PC-9 (cell line): Measurements from ENCODE around the gene USP7. TPM values are rescaled to one million over a fixed set of nuclear protein-coding genes. Genes with fewer than 3 reads are reported as not detected.

ENCODE experiments used
- BruUV-seq: library from RNA; stranded (reverse); fragments of 400-500 nt; replicated peaks from 2 replicates; lab custom pipeline; 2021; lab: Mats Ljungman, UMichigan
- CTCF ChIA-PET: fragments of 300-600 bp; sonication (Branson Sonifier 250); formaldehyde crosslinking; loops from one replicate; lab custom pipeline; 2022; ENCODE audit warnings: antibody characterized with exemption; lab: Charles Lee
- POLR2A ChIA-PET: fragments of 300-600 bp; sonication (Branson Sonifier 250); formaldehyde crosslinking; loops from one replicate; lab custom pipeline; 2022; ENCODE audit warnings: antibody characterized with exemption; ENCODE audit not compliant: unreplicated experiment; lab: Charles Lee
- DNase-seq, 2 experiments: peaks; one replicate each; pipeline versions ENCODE4 v3.0.0 to v3.0.0-alpha.2; 2015 to 2022; ENCODE audit warnings: mixed read lengths in 1 of 2
- H2AFZ ChIP-seq: fragments of 200-600 bp; sonication (generic); 2 replicates; pipeline ENCODE4 v1.8.1; 2017; ENCODE audit warnings: antibody characterized with exemption
- H3F3A ChIP-seq: fragments of 200-600 bp; sonication (generic); 2 replicates; pipeline ENCODE4 v1.8.1; 2017; ENCODE audit warnings: antibody characterized with exemption, mild to moderate bottlenecking, low read depth; ENCODE audit not compliant: insufficient read depth
- H3K27ac ChIP-seq: fragments of 200-600 bp; sonication (generic); 2 replicates; pipeline ENCODE4 v1.6.1; 2016; ENCODE audit warnings: mixed run types
- H3K27me3 ChIP-seq: fragments of 200-600 bp; sonication (generic); 2 replicates; pipeline ENCODE4 v1.6.1; 2016; ENCODE audit warnings: low read depth, mixed run types; ENCODE audit not compliant: insufficient read depth
- H3K36me3 ChIP-seq: fragments of 200-600 bp; sonication (generic); 2 replicates; pipeline ENCODE4 v1.6.1; 2016; ENCODE audit warnings: low read depth, mixed run types
- H3K4me1 ChIP-seq: fragments of 200-600 bp; sonication (generic); replicated peaks from 2 replicates; pipeline ENCODE4 v1.6.1; 2016; ENCODE audit warnings: mixed run types; ENCODE audit not compliant: insufficient read depth
- H3K4me2 ChIP-seq: fragments of 200-600 bp; sonication (generic); 2 replicates; pipeline ENCODE4 v1.6.1; 2017; ENCODE audit warnings: mixed run types
- H3K4me3 ChIP-seq: fragments of 200-600 bp; sonication (generic); 2 replicates; pipeline ENCODE4 v1.6.1; 2016; ENCODE audit warnings: mixed run types
- H3K79me2 ChIP-seq: fragments of 200-600 bp; sonication (generic); 2 replicates; pipeline ENCODE4 v1.6.1; 2017; ENCODE audit warnings: low read depth, mixed run types
- H3K9me2 ChIP-seq: fragments of 200-600 bp; sonication (generic); 2 replicates; pipeline ENCODE4 v1.8.1; 2017; ENCODE audit warnings: mild to moderate bottlenecking; ENCODE audit not compliant: insufficient read depth
- H3K9me3 ChIP-seq: fragments of 200-600 bp; sonication (generic); 2 replicates; pipeline ENCODE4 v1.8.1; 2016; ENCODE audit warnings: low read depth; ENCODE audit not compliant: insufficient read depth
- H4K20me1 ChIP-seq: fragments of 200-600 bp; sonication (generic); 2 replicates; pipeline ENCODE4 v1.8.1; 2017; ENCODE audit not compliant: insufficient read depth
- CTCF ChIP-seq: fragments of 200-600 bp; sonication (generic); conservative IDR thresholded peaks from 2 replicates; pipeline ENCODE4 v1.6.1; 2017; ENCODE audit warnings: mixed run types, antibody characterized with exemption, mild to moderate bottlenecking, moderate library complexity
- EZH2 ChIP-seq: fragments of 200-600 bp; sonication (generic); IDR thresholded peaks from 2 replicates; pipeline ENCODE4 v1.8.0; 2017; ENCODE audit warnings: antibody characterized with exemption, low read depth
- intact Hi-C: fragments of 100-400 bp; cut with micrococcal nuclease; formaldehyde crosslinking; loops from one replicate; pipeline ENCODE4 v1.10.0; 2022; ENCODE audit not compliant: unreplicated experiment
- total RNA-seq: library from RNA; stranded (reverse); gene quantifications from 2 replicates; pipeline ENCODE4 v1.2.3, GENCODE V29; 2021

Gene USP7
- total RNA-seq, 1 experiment from 2014 or later, result 167 TPM

DNA sequence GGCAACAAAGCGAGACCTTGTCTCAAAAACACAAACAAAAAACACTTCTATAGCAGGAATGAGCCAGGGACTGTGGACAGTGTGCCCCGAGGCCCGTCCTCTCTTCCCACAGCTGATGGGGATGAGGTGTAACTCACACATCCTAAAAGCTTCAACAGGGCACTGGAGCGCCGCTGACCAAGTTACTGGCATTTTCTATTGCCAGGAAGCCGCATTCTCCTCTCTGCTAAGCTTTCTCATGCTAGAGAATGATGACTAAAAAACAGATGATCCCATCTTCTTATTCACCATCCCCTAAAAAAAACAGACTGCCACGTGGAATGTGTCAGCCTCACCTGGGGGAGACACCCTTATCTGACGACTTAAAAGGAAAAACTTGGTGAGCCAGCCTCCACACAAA, 111.2 kb downstream of the USP7 start:
- Histone ChIP-seq H3F3A (peaks cover 33% of the 10 kb centered on the region), H3K4me3 (no peak overlapping the region), H2AFZ (no peak overlapping the region), H3K4me1 (no peaks in the 10 kb centered on the region), H3K79me2 (no peaks in the 10 kb centered on the region), H4K20me1 (peaks cover 30% of the 10 kb centered on the region), H3K9me3 (no peaks in the 10 kb centered on the region), H3K9me2 (no peaks in the 10 kb centered on the region), H3K27me3 (no peaks in the 10 kb centered on the region), H3K27ac (no peak overlapping the region), H3K36me3 (peaks cover 14% of the 10 kb centered on the region; the same call in 1 of the 2 replicates), H3K4me2 (no peak overlapping the region)
- POLR2A ChIA-PET, result no interaction called here
- intact Hi-C loops, result no loop called here
- CTCF ChIA-PET, result no interaction called here
- BruUV-seq, result no TSS peak
- TF ChIP-seq EZH2 (no peak), CTCF (no peak)
- DNase-seq, result no peak

DNA sequence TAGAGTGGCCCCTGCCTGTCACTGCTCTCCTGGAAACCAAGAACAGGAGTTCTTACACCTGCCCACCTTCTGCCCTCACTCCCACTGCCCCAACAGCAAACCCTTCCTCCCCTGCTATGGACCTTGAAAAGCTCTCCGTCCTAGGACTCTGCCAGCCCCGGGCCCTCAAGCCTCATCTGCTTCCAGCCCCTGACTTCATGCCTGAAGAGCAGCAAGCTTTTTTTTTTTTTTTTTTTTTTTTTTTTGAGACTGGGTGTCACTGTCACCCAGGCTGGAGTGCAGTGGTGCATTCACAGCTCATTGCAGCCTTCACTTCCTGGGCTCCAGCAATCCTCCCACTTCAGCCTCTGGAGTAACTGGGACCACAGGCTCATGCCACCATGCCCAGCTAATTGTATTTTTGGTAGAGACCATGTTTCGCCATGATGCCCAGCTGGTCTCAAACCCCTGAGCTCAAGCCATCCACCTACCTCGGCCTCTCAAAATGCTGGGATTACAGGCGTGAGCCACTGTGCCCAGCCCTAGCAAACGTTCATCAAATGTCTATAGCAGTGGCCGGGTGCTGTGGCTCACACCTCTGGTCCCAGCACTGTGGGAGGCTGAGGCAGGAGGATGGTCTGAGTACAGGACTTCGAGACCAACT, 111.8 kb downstream of the USP7 start:
- Histone ChIP-seq H3K36me3 (peaks cover 14% of the 10 kb centered on the region; the same call in 1 of the 2 replicates), H3K9me2 (no peaks in the 10 kb centered on the region)

DNA sequence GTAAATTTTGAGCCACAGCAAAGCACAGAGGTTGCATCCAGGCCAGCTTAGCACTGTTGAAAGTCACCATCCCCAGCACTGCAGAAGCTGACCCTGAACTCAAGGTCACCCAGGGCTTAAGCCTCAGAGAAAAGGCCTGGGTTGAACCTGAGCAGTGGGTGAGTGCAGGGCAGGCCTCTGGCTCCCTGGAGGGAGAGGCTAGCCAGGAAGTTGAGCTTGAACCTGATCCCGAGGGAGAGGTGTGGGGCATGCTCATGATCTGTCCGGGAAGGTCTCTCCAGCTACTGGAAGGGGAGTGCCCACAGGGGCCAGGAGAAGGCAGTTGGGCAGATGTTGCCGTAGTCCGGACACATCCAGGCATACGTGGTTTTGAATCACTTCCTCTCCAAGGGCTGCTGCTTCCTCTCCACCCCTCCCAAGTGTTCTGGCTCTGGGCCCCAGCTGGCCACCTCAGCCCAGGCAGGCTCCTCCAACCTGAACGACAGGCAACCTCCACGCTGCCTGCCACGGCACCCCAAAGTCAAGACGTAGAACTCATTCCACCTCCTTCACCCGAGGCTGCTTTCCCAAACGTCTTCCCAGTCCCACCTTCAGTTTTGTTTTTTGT, 113.3 kb downstream of the USP7 start:
- Histone ChIP-seq H3K4me2 (no peak overlapping the region), H3K4me3 (no peak overlapping the region), H3K79me2 (no peaks in the 10 kb centered on the region), H3K9me2 (no peaks in the 10 kb centered on the region), H3K9me3 (no peaks in the 10 kb centered on the region), H2AFZ (no peak overlapping the region), H3K36me3 (peaks cover 14% of the 10 kb centered on the region; the same call in 1 of the 2 replicates), H3K4me1 (no peaks in the 10 kb centered on the region), H3F3A (peaks cover 24% of the 10 kb centered on the region), H4K20me1 (peaks cover 50% of the 10 kb centered on the region), H3K27ac (no peak overlapping the region), H3K27me3 (no peaks in the 10 kb centered on the region)
- ChIA-PET POLR2A (no interaction called here), CTCF (no interaction called here)
- no peak for TF ChIP-seq CTCF
- TF ChIP-seq EZH2, result no peak
- peak in 1 of 2 experiments; percentile 55 for DNase-seq
- BruUV-seq, result no TSS peak
- intact Hi-C loops, result no loop called here

More for the DNA sequence above, 111.8 kb downstream of the USP7 start:
- Histone ChIP-seq H3K79me2 (no peaks in the 10 kb centered on the region), H2AFZ (no peak overlapping the region), H3F3A (peaks cover 33% of the 10 kb centered on the region), H3K27me3 (no peaks in the 10 kb centered on the region), H3K4me2 (no peak overlapping the region), H3K4me1 (no peaks in the 10 kb centered on the region), H4K20me1 (peaks cover 37% of the 10 kb centered on the region), H3K9me3 (no peaks in the 10 kb centered on the region), H3K27ac (no peak overlapping the region), H3K4me3 (no peak overlapping the region)
- DNase-seq, result no peak
- CTCF ChIA-PET, result interaction anchor here (0.5 kb wide), 1 partner anchor 307 kb away, joined by 9 read pairs; no protein-coding TSS in a partner anchor
- no peak for TF ChIP-seq EZH2
- TF ChIP-seq CTCF, result no peak
- BruUV-seq, result no TSS peak
- intact Hi-C loops, result no loop called here
- POLR2A ChIA-PET, result interaction anchor here (0.6 kb wide), 1 partner anchor 211 kb away, joined by 4 read pairs; no protein-coding TSS in a partner anchor
